GM12878 (cell line): ENCODE results near the gene UST.
"Not testable (repeated sequence)": the region's sequence is repeated elsewhere in the genome, so short reads cannot be mapped to it uniquely, and the experiment has no call there.

Source experiments
- ATF7 ChIP-seq: fragments of 450-650 bp; IDR thresholded peaks from 2 replicates; pipeline ENCODE4 v1.6.1; 2016; ENCODE audit warnings: low read depth, mild to moderate bottlenecking
- NFIC ChIP-seq: IDR thresholded peaks from 2 replicates; pipeline ENCODE4 v1.6.1; 2012; ENCODE audit warnings: low read depth, mild to moderate bottlenecking, inconsistent platforms, low read length, moderate library complexity
- TAF1 ChIP-seq: IDR thresholded peaks from 2 replicates; pipeline ENCODE4 v1.6.1; 2011; ENCODE audit warnings: mild to moderate bottlenecking, low read depth, low read length, borderline replicate concordance

DNA sequence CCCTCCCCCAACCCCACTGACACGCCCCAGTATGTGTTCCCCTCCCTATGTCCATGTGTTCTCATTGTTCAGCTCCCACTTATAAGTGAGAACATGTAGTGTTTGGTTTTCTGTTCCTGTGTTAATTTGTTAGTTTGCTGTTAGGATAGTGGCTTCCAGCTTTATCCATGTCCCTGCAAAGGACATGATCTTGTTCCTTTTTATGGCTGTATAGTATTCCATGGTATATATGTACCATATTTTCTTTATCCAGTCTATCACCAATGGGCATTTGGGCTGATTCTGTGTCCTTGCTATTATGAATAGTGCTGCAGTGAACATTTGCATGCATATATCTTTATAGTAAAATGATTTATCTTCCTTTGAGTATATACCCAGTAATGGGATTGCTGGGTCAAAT lies 259.4 kb downstream of the UST start:
- TF ChIP-seq NFIC, TAF1, ATF7: not testable (repeated sequence)
